Activated CD8-positive, alpha-beta memory T cell treated with anti-CD3 and anti-CD28 coated beads, Interleukin-2, amount 50 U/mL, for 4 hours (primary cell): ENCODE data around the gene CYTH4.

Source experiments
- DNase-seq: peaks from one replicate; pipeline ENCODE4 v3.0.0-alpha.2; 2020

CYTH4 gene

DNA sequence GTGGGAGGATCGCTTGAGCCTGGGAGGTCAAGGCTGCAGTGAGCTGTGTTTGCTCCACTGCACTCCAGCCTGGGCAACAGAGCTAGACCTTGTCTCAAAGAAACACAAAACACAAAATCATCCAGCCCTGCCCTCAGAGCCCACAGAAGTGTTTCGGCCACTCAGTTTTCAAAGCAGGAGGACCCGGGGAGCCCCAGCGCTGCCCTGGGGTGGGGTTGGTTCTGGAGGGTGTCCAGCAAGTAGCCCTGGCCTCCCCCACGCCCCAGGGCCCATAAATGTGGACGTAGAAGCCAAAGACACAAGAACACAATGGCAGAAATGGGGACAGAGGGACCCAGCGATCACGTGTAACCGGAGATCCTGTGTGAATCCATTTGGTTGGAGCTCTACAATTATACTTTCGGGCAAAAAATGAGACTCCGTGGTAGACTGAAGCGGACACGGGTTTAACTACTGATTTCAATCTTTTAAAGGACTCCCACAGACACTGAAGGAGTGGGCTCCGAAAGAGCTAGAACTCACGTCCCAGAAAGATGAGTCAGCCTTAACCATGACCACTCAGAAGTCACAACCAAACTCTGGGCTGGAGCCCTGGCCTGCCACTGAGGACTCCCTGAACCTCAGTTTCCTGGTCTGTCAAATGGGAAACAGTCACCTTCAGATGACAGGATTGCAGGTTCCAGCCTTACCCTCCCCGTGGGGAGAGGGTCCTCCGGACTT lies 9.0 kb upstream of the CYTH4 start:
- no peak for DNase-seq

DNA sequence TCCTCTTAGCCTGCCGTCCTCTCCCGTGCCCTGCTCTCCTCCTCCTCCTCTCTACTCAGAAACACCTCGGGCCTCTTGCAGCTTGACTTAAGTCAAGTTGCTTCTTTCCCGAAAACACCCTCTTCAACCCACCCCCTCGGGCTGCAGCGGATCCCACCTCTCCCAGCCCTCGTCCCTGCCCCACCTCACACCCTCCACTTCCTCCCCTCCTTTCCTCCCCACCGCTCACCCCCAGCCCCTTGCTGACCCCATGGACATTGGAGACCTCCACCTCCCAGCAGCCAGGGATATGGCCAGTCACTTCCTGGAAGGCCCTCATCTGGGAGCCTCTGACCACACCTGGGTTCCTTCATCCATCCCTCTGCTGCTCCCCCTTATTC lies 8.5 kb upstream of the CYTH4 start:
- DNase-seq = no peak

DNA sequence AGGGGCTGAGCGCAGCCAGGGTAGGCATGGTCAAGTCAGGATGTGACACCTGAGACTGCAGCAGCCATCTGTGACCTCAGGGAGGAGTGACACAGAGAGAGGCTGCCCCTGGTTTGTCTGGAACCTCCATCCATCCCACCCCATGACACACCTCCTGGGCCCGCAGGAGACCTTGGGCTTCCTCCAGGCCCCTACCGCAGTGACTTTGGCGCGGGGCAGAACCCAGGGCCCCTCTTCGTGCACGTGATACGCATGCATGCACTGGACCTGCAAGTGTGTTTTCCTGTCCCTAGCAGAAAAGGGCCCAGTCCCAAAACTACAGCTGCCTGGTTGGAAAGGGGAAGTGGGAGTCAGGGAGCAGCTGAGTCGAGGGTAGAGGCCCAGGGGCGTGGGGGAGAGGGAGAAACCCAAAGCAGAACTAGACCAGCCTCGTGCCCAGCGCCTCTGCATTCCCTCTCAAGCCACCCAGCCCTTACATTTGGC lies 7.9 kb upstream of the CYTH4 start:
- no peak for DNase-seq

GRCh38 chr22:37275134-37275533 lies 7.2 kb upstream of the CYTH4 start:
- no peak for DNase-seq

DNA sequence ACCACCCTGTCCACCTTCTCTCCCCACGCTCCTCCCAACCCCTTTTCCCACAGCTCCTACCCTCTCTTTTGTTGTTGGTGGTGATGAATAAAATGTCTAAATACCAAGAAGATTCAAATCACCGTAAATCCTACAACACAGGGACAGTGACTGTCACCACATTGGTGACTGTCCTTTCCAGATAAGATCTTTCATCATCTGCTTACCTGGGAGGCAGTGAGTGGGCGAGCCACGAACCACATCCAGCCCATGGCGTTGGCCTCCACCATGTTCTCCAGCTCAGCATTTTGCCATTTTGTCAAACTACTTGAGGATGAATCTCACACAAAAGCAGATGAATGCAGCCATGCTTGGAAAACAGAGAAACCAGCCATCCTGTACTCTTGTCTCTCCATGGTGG lies 6.7 kb upstream of the CYTH4 start:
- DNase-seq = no peak

DNA sequence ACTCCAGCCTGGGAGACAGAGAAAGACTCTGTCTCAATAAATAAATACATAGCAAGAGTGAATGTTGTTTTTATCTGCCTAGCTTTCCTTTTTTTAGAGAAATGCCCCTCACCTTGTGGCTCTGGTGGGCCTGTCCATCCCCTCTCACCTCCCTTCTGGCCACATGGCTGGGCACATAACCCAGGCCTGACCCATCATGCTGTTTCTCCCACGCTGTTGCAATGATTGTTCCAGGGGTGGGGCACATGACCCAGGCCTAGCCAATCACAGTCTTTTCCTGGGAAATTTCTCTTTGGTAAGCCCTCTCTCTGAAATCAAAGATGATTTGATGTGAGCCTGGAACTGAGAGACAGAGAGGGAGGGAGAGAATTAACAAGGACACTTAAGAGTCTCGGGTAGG lies 5.5 kb upstream of the CYTH4 start:
- no peak for DNase-seq

DNA sequence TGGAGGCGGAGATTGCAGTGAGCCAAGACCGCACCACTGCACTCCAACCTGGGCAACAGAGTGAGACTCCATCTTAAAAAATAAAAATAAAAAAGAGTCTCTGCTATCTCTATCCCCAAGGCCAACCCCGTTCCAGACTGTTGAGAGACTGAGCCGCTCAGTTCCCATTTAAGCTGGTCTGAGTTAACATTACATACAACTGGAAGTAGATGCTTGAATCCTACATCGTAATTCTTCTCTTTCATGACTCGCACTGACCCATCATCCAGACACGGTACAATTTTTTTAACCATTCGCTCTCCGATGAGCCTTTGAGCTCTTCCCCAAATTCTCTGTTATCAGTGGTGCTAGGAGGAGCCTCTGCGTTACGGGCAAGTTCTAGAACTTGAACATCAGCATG lies 4.9 kb upstream of the CYTH4 start:
- no peak for DNase-seq

DNA sequence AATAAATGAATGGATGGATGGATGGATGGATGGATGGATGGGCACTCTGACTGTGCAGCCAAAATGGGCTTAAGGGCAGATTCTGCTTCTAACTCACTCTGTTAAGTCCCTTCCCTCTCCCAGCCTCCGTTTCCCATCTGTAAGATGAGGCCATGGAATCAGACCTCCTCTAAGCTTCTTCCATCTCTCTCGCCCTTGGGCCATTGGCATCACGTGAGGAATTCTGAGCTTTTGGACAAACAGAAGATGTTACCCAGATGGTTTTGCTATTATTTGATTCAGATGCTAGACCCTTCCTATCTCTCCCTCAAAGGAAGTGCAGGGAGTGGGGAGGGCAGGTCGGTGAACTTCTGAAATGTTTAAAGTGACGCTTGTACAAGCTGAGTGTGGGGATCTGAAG lies 4.0 kb upstream of the CYTH4 start:
- no peak for DNase-seq

- DNase-seq = no peak
Measured at GRCh38 chr22:37279331-37280181, 2.8 kb upstream of the CYTH4 start.

- DNase-seq = no peak
Measured at GRCh38 chr22:37280718-37281117, 1.6 kb upstream of the CYTH4 start.

DNA sequence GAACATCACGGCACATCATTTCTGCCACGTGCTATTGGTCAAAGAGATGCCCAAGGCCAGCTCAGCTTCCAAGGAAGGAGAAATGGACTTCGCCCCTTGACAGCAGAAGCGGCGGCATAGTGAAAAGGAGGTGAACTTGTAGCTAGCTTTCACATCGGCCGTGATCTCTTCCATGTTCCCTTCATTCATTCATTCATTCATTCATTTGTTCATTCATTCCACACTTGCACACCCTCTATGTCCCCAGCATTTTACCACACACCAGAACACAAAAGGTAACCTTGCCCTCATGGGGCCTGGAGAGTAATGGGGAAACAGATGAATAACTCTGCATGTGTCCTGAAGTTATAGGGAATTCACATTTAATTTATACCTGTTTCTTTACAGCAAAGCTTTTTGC lies 1.1 kb upstream of the CYTH4 start:
- DNase-seq = no peak

GRCh38 chr22:37281646-37282384 lies 493 bp upstream of the CYTH4 start:
- no peak for DNase-seq

DNA sequence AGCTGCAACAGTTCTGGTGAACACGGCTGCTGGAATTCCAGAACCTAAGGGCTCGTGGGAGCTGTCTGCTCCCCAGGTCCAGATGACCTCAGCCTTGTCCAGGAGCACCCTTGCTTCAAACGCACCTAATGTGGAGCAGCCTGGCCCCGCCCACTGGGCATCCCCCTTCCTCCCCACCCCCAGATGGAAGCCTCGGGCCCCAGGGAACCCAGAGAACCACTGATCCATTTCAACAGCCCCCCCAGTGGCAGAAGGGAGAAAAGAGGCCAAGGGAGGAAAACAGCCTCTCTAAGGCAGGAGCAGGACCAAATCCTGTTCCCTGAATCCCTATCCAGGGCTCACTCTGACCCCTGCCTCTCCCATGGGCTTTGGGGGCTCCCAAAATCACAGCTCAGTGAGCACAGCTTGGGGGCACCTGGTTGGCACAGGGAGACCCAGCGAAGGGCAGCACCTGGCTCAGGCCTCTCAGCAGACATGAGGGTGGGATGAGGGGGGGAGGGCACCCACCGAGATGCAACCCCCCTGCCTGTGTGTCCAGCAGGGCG lies 1.2 kb downstream of the CYTH4 start:
- peak; percentile 73 for DNase-seq

DNA sequence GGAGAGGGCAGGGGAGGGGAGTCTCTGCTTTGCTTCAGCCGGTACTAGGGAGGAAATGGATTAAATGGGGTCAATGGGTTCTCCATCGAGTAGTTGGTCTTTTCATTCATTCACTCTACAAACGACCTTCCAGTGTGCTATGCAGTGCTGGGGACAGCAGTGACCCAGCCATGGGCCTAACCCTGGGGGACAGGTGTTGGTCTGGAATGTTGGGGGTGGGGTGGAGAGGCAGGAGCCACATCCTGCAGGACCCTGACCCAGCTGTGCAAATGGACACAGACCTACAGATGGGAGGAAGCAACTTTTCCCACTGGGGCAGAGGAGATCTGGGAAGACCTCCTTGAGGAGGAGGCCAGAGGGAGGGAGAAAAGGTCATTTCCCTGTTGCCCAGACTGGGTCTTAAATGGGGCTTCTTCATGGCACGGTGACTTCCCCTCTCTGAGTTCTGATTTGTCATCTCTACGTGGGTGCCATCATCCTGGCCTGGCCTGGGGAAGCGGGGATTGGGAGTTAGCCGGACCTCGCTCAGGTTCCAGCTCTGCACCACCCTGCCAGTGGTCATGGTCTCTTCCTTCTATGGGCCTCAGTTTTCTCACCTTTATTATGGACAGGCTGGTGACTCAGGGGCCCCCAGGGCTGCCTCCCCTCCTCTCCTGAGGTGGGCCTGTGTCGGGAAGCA lies 2.0 kb downstream of the CYTH4 start:
- no peak for DNase-seq

- peak; percentile 63 for DNase-seq
Measured at GRCh38 chr22:37284805-37285355, 2.6 kb downstream of the CYTH4 start.

DNA sequence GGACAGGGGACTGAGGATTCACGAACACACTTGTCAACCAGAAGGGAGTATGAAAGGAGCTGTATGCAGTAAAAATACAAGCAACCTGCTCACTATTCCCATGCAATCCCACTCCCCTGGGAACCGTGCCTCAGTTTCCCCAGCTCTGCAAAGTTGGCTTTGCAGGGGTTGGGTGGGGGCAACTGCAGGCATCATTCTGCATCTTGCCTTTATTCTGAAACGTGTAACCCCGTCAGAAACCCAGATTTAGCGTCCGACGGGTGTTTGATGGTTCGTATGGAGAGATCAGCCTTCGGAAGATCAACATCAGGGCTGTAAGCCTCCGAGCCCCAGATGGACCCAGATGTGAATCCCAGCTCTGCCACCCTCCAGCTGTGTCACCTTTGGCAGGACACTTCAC lies 3.6 kb downstream of the CYTH4 start:
- DNase-seq = no peak

DNA sequence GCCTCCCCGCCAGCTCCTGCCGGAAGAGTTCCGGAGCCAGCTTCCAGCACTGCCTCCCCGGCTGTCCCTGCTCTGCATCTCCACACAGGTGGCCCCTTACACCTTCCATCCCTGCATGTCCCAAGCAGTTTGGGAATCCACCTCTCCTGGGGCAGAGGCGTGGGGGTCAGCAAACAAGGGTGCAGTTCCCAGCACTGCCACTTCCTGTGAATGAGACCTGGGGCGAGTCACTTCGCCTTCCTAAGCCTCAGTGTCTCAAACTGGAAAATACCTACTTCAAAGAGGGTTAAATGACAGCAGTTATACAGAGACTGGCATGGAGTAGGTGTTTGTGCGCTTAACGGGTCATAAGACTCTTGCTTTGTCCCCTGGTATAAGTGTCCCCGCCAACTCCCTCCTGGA lies 5.2 kb downstream of the CYTH4 start:
- no peak for DNase-seq

DNA sequence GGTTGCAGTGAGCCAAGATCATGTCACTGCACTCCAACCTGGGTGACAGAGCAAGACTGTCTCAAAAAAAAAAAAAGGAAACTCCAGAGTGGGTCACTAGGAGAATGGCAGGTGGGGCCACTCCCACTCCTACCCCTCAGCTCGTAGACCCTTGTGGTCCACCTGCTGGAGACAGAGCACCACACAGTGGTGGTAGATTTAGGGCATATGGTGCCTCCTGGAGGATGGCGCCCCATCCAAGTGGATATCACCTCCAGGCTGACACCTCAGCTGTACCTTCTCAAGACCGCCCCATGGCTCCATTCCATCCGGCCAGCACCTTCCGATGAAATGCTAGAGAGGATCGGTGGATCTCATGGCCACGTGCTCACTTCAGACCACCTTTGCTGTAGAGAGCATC lies 6.2 kb downstream of the CYTH4 start:
- no peak for DNase-seq

DNA sequence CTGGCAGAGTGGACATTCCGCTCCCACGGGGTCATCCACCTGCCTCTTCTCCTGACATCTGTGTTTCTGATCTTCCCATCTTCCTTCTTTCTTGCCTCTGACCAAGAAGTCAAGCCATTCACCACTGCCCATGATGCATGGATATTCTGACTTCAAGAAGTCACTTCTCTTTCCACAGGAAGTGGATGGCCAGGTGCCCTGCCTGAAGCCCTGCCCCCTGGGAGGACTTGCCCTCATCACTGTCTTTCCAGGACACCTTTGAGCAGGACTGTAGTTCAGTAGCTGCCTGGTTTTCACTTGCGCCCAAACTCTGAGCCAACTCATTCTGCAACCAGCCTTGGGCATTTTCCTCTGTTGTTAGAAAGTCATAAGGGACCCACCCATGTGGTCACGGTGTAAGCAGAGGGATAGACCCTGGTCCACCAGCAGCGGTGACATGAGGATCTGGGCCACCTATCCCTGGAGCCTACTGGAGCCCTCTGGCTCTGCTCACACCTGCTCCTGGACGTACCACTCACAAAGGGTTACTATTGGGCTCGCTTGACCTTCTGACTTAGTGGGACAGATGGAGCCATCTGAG lies 6.9 kb downstream of the CYTH4 start:
- DNase-seq = no peak

DNA sequence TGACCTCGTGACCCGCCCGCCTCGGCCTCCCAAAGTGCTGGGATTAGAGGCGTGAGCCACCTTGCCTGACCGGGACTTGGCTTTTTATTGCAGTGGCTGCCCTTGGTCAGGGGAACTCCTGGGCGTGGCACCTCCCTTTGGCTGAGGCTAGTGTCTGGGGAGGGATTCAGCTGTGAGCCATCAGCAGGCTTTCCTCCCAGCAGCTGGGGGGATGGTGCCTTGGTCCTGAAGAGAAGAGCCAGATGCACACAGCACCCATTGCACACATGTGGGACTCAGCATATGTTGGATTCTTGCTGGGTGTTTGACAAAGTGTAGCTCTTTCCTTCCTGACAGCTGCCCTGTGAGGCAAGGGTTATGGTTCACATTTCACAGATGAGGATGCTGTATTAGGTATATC lies 8.4 kb downstream of the CYTH4 start:
- DNase-seq = no peak

GRCh38 chr22:37291559-37292298 lies 9.4 kb downstream of the CYTH4 start:
- DNase-seq = no peak
